GM12878 (cell line): Measurements from ENCODE around the gene CDYL. TPM values are rescaled to one million over a fixed set of nuclear protein-coding genes. Genes with fewer than 3 reads are reported as not detected.

ENCODE experiments used
- ATAC-seq: fragments of 200-7000 bp; cut with Tn5 transposase; 3 replicates; pipeline ENCODE4 v1.9.1; 2020; ENCODE audit warnings: mild to moderate bottlenecking, moderate library complexity
- BruUV-seq: library from RNA; stranded (reverse); fragments of 400-500 nt; replicated peaks from 2 replicates; lab custom pipeline; 2021; lab: Mats Ljungman, UMichigan
- CTCF ChIA-PET: fragments of 300-600 bp; sonication (Branson Sonifier 250); formaldehyde crosslinking; extraction: SDS; loops from one replicate; lab custom pipeline; 2021; ENCODE audit warnings: inconsistent platforms; lab: Yijun Ruan, JAX
- POLR2A ChIA-PET: fragments of 350-600 bp; formaldehyde crosslinking; extraction: SDS; loops from one replicate; lab custom pipeline; 2021; ENCODE audit warnings: inconsistent platforms; lab: Charles Lee
- RAD21 ChIA-PET: fragments of 300-600 bp; sonication (Branson Sonifier 250); formaldehyde crosslinking; loops from one replicate; lab custom pipeline; 2023; ENCODE audit warnings: antibody characterized with exemption; ENCODE audit not compliant: unreplicated experiment; lab: Charles Lee
- SMC1A ChIA-PET: fragments of 300-600 bp; sonication (Branson Sonifier 250); formaldehyde crosslinking; loops from one replicate; lab custom pipeline; 2023; ENCODE audit not compliant: unreplicated experiment, uncharacterized antibody; lab: Charles Lee
- DNase-seq: peaks from one replicate; pipeline ENCODE4 v3.0.0-alpha.2; 2011; ENCODE audit warnings: low read depth, low spot score
- FAIRE-seq: peaks from 3 replicates; lab custom pipeline; 2011; peaks lifted over from hg19 to GRCh38; lab: Jason Lieb, UNC
- H2AFZ ChIP-seq: 2 replicates; pipeline ENCODE4 v1.6.0; 2011; ENCODE audit warnings: low read depth, low read length, control low read depth; ENCODE audit not compliant: control insufficient read depth
- H3K27ac ChIP-seq: 2 replicates; pipeline ENCODE4 v1.5.1; 2011; ENCODE audit warnings: control low read depth; ENCODE audit not compliant: control insufficient read depth, insufficient read depth
- H3K27me3 ChIP-seq, 2 experiments: replicated peaks in 1 of 2; 2 replicates each; pipeline versions ENCODE4 v1.6.0 to v1.6.1; 2011; ENCODE audit warnings: low read length in 1 of 2; ENCODE audit not compliant: control insufficient read depth in 2 of 2, insufficient read depth in 2 of 2
- H3K36me3 ChIP-seq, 2 experiments: 2 replicates each; pipeline ENCODE4 v1.5.1; 2011; ENCODE audit warnings: low read length in 1 of 2; ENCODE audit not compliant: control insufficient read depth in 2 of 2, insufficient read depth in 2 of 2
- H3K4me1 ChIP-seq: 2 replicates; pipeline ENCODE4 v1.6.1; 2011; ENCODE audit warnings: mild to moderate bottlenecking, low read length, moderate library complexity, mixed read lengths; ENCODE audit not compliant: control insufficient read depth, insufficient read depth
- H3K4me2 ChIP-seq: 2 replicates; pipeline ENCODE4 v1.6.0; 2011; ENCODE audit warnings: control low read depth; ENCODE audit not compliant: control insufficient read depth, insufficient read depth
- H3K4me3 ChIP-seq: fragments of 200-600 bp; sonication (generic); 2 replicates; pipeline ENCODE4 v1.5.1; 2016
- H3K79me2 ChIP-seq: 2 replicates; pipeline ENCODE4 v1.6.0; 2011; ENCODE audit warnings: low read length; ENCODE audit not compliant: control insufficient read depth, insufficient read depth
- H3K9ac ChIP-seq: 2 replicates; pipeline ENCODE4 v1.8.0; 2011; ENCODE audit warnings: low read length, control low read depth, mixed read lengths; ENCODE audit not compliant: control insufficient read depth, insufficient read depth
- H3K9me3 ChIP-seq: replicated peaks from 3 replicates; pipeline ENCODE4 v1.5.1; 2011; ENCODE audit warnings: mild to moderate bottlenecking, low read length; ENCODE audit not compliant: control insufficient read depth, insufficient read depth
- H4K20me1 ChIP-seq: 2 replicates; pipeline ENCODE4 v1.6.0; 2011; ENCODE audit not compliant: control insufficient read depth, insufficient read depth
- ATF7 ChIP-seq: fragments of 450-650 bp; IDR thresholded peaks from 2 replicates; pipeline ENCODE4 v1.6.1; 2016; ENCODE audit warnings: low read depth, mild to moderate bottlenecking
- HCFC1 ChIP-seq: fragments of 150-350 bp; IDR thresholded peaks from 2 replicates; pipeline ENCODE4 v1.6.1; 2014; ENCODE audit warnings: low read length
- JUNB ChIP-seq: IDR thresholded peaks from 2 replicates; pipeline ENCODE4 v1.6.1; 2016; ENCODE audit warnings: antibody characterized with exemption, mild to moderate bottlenecking
- TCF7 ChIP-seq: IDR thresholded peaks from 2 replicates; pipeline ENCODE4 v1.6.1; 2014; ENCODE audit warnings: antibody characterized with exemption, borderline replicate concordance
- ZBTB4 ChIP-seq: fragments of 450-650 bp; formaldehyde crosslinking; IDR thresholded peaks from 2 replicates; pipeline ENCODE4 v1.4.0; 2022; ENCODE audit warnings: mild to moderate bottlenecking, moderate library complexity
- whole genome bisulfite sequencing: methylation state at CpG from one replicate; pipeline ENCODE4 v1.1.6; 2016; ENCODE audit warnings: low lambda C conversion rate; ENCODE audit not compliant: insufficient replicate concordance, insufficient coverage; ENCODE audit errors: missing lambda C conversion rate; 5-methylcytosine and 5-hydroxymethylcytosine counted together
- in situ Hi-C: fragments of 300-500 bp; cut with MboI; formaldehyde crosslinking; loops from 9 replicates; pipeline ENCODE4 v1.14.3; 2018; ENCODE audit warnings: mixed read lengths
- intact Hi-C: fragments of 100-400 bp; cut with micrococcal nuclease; formaldehyde crosslinking; loops from one replicate; pipeline ENCODE4 v1.14.2; 2022; ENCODE audit not compliant: unreplicated experiment
- polyA plus RNA-seq, 11 experiments: library from polyadenylated mRNA; depleted of rRNA in 4 of 11; unstranded in 6 of 11; stranded (reverse) in 5 of 11; fragments of >200 nt; fragmentation: Nextera tagmentation in 4 of 11; fragmentation: Illumina TruSeq in 1 of 11; extraction: Ambion mirVana in 4 of 11; extraction: Trizol in 1 of 11; gene quantifications; 1 replicate in 1 of 11; 2 replicates in 10 of 11; pipeline versions ENCODE4 v1.2.1 to v1.2.3, GENCODE V29; 2011 to 2016; ENCODE audit warnings: inconsistent platforms in 2 of 11, missing spikeins in 2 of 11, low read depth in 1 of 11
- total RNA-seq, 4 experiments: library from RNA; depleted of rRNA in 3 of 4; stranded (reverse); fragments of >200 nt in 3 of 4; fragmentation: Illumina TruSeq in 1 of 4; extraction: Trizol in 1 of 4; gene quantifications; 2 replicates each; pipeline versions ENCODE4 v1.2.1 to v1.2.3, GENCODE V29; 2013 to 2021

Gene CDYL
- total and polyA plus RNA-seq, 10 of the 15 experiments (the other 5 are each of a cell fraction or from before 2014, with no cell fraction given): 9.3 to 61.2 (median 28.5) TPM

- Histone ChIP-seq H3K79me2 (peaks cover 91% of the 10 kb centered on the region), H3K4me2 (0 out of 2 replicates have a peak overlapping the region, but pooled peaks have one; percentile 28), H3K4me1 (peaks cover 28% of the 10 kb centered on the region), H3K9me3 (peaks cover 2% of the 10 kb centered on the region; the same call in 1 of the 3 replicates), H3K27ac (no peak overlapping the region), H3K36me3 (peaks cover 1 to 12% of the 10 kb centered on the region in 2 experiments; a peak in 1 of 4 replicates), H4K20me1 (peaks cover 10% of the 10 kb centered on the region), H3K27me3 (no peaks in the 10 kb centered on the region), H2AFZ (no peak overlapping the region), H3K9ac (no peak overlapping the region), H3K4me3 (no peak overlapping the region)
- peak; percentile 12; the same call in 1 of the 3 replicates for ATAC-seq
- ChIA-PET RAD21 (interaction anchor here (1.0 to 3.0 kb wide), 9 partner anchors 8 to 118 kb away, joined by 3 to 19 read pairs (median 5); no protein-coding TSS in a partner anchor), CTCF (interaction anchor here (0.9 to 3.1 kb wide), 6 partner anchors 8 to 38 kb away, joined by 3 to 19 read pairs (median 4); partner anchors contain the start of gene CDYL), SMC1A (interaction anchor here (1.0 to 6.4 kb wide), 10 partner anchors 8 to 75 kb away, joined by 3 to 62 read pairs (median 4); partner anchors contain the start of gene CDYL), POLR2A (interaction anchor here (1.2 kb wide), 2 partner anchors 23 to 31 kb away, joined by 3 read pairs; no protein-coding TSS in a partner anchor)
- no peak for FAIRE-seq
- intact Hi-C loops: no loop called here
- in situ Hi-C loops: no loop called here
- peak; percentile 29; the same call in 1 of the 2 replicates for TF ChIP-seq JUNB
- TF ChIP-seq HCFC1: no peak
- peak; percentile 22; the same call in 1 of the 2 replicates for TF ChIP-seq ATF7
- TF ChIP-seq ZBTB4 (CRISPR knock-in tag): no peak
- TF ChIP-seq TCF7: 0 out of 2 replicates have a peak, but pooled peaks have one; percentile 24
- 83% methylated on average over 5 of the region's 5 CpGs for WGBS
- DNase-seq: no peak
- BruUV-seq: no TSS peak
Measured at GRCh38 chr6:4809999-4810918, 34.1 kb downstream of the CDYL start.
